ENCODE results near the gene SPAAR. TPM values are rescaled to one million over a fixed set of nuclear protein-coding genes. Genes with fewer than 3 reads are reported as not detected.

SPAAR gene
- total RNA-seq, 1 experiment from 2014 or later: not detected

DNA sequence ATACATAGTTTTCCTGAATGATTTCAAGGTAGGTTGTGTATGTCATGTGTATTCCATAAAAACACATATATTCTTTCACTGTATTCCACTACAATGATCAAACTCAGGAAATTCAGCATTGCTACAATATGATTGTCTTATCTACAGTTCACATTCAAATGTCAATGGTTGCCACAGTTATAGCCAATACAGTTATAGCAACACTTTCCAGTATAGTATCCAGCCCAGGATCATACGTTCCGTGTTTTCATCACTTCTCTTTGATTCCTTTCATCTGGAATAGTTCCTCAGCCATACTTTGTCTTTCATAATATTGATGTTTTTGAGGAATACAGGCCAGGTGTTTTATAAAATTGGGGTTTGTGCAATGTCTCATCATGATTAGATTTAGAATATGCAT is 39.2 kb downstream of the SPAAR start:
- DNase-seq (ENCODE audit: low read depth): no peak

DNA sequence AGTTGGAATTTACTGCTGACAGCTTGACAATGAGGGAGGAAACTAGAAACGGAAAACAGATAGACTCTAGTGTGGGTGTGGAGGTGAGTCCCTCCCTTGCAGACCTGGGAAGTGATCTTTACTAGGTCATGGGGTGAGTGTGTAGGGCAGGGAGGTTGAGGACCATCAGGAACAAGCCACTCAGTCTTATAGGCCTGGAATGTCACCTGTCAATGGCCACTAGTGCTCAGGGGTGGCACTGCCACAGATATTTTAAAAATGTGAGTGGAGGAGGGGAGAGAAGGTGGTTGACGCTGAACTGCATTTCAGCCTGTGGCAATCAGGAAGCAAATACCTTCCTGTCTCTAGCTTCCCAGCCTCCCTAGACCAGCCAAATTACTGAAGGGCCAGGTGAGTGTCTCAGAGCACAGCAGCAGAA is 39.6 kb downstream of the SPAAR start:
- DNase-seq (ENCODE audit: low read depth): no peak

DNA sequence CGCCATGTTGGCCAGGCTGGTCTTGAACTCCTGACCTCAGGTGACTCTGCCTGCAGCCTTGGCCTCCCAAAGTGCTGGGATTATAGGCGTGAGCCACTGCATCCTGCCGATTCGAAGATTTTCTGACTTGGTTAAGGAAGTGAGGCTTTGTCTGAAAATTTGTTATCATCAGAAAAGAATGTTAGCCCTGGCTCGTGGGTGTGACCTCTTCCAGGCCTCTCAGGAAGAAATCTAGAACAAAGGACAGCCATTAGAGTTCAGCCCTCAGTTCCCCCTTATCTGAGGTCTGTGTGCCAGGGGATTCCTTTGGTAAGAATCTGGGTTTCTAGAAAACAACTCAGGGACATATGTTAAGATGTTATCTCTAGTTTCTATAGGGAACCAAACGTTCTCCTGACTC is 42.4 kb downstream of the SPAAR start:
- DNase-seq (ENCODE audit: low read depth): peak; percentile 55

DNA sequence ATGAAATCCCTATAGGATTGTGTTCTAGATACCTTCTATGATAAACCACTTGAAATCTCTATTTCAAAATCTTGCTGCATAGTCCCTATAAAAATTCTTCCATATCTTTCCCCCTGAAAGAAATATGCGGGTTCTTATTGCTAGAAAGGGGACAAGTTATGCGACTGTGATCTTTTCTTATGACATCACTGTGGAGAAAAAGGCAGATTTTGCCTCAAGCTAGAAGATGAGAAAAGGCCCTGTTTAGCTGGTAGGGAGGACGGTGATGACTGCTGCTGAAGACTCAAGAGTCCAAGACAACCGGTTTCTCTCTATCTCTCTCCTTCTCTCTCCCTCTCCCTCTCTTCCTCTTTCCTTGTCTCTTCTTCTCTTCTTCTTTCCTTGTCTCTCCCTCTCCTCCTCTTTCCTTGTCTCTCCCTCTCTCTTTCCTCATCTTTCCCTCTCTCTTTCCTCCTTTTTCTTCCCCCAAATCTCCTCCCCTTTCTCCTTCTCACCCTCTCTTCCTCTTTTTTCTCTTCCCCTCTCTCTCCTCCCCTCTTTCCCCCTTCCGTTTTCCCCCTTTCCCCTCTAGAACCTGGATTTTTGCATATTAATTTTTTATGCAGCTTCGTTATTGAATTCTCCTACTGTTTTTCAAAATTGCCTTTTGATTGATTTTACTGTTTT is 43.4 kb downstream of the SPAAR start:
- DNase-seq (ENCODE audit: low read depth): no peak

DNA sequence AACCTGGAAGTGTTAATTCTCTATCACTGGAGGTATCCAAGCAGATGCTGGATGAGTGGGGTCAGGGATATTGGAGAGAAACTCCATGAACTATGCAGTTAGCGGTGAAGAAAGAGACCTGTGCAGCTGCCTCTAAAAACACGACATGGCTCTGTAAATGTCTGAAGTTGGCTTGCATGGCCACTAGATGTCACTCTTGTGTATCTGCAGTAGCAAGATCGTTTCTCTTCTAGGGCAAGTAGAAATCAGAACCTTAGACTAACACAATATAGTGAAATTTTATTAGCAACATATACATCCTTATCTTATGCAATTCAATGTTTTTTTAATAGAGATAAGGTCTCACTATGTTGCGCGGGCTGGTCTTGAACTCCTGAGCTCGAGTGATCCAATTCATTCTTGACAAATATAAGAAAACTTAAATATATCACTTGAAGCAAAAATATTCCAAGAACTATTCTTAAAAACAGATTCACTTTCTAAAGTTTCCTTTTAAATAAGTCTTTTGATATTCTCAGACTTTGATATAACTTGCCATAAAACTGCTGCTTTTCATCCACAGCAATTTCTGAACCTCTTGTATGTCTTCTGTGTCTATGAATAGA is 45.8 kb downstream of the SPAAR start:
- peak; percentile 74 for DNase-seq (ENCODE audit: low read depth)

DNA sequence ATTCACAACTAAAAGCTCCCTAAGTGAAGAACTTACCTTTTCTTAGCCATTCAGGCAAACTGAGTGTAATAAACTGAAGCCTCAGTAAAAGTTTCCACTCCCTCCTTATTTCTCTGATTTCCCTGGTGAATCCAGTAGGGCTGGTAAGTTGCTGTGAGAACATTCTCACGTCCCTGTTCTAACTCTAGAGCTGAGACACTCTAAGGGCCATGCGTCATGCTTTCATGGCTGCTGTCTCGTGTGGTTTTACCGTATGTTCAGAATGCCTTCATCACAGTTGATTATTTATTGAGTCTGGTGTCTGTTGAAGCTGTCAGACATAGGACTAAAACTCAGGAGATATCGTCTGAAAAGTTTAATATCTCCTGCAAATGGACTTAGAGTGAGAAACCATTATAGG is 47.4 kb downstream of the SPAAR start:
- DNase-seq (ENCODE audit: low read depth): no peak

DNA sequence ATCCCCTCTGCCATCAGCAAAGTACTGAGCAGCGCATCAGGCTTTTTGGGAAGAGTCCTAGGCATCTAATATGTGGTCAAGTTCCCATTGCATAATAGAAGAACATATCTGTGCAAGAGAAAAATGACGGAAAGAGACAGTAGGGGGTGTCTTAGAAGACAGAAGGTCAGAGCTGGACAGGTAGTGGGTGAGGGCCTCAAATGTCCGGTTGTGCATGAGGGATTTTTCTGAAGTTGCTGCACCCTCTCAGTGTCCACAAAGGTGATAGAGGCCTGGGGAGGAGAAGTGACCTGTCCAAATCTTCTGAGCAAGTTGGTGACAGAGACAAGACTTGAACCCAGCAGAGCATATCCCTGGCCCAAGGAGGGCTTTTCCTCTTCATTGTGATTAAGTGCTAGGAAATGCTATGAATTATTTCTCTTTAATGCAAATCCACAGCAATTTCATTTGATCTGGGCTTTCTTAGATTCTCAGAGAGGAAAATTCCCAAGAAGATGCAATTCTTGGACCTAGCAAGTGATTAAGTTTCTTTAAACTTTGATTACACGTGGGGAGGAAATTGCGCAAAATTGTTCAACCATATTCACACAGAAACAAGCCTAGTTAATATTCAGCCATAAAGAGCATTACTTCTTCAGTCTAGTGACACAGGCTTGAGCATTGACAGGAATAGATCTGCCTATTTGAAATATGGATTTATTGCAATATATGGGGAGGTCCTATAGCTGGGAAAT is 49.0 kb downstream of the SPAAR start, which contains the start of gene OR2S2:
OR2S2 (minus strand) TSS at position 51 of the 734 bp plus-strand sequence. CDS start 56 bp downstream, outside the sequence.
- no peak for DNase-seq (ENCODE audit: low read depth)

DNA sequence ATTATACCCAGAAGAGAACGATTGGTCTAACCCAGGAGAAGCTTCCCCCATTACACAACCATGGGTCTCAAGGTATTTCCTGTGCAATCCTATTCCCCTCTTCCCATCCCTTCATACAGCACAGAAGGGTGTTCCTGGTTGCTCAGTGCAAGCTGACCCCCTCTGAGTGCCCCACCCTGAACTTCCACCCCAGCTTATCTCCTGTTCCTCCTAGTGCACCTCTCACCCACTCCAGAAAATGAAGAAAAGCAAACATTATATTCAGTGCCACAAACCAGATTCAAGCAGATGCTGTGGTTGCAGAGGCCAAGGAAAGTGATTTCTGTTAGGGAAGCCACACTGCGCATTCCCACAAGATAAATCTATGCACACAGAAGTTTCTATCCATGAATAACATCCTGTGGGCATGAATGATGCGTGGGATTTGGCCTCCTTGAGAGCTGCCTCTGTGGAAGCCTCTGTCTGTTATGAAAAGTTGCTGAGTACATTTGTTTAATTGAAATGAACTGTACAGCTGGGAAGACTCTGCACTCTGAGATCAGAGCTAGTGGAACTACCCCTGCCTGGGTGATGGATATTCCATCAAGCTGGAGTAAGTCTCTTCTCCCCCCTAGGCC is 50.9 kb downstream of the SPAAR start:
- DNase-seq (ENCODE audit: low read depth): peak; percentile 49

Other genes starting within 250 kb of the SPAAR start
- 2.9 and 4.2 TPM in 2 replicates for gene ARHGEF39, start 244.3 kb upstream of the SPAAR start, total RNA-seq (2014; rRNA removed; shearing (Covaris generic))
- 0.42 TPM in 1 of 2 replicates, not detected in the other for gene CA9, start 235.6 kb upstream of the SPAAR start, total RNA-seq (2014; rRNA removed; shearing (Covaris generic))
- 793 and 977 TPM in 2 replicates for gene TPM2, start 219.6 kb upstream of the SPAAR start, total RNA-seq (2014; rRNA removed; shearing (Covaris generic))
- 173 and 190 TPM in 2 replicates for gene TLN1, start 177.3 kb upstream of the SPAAR start, total RNA-seq (2014; rRNA removed; shearing (Covaris generic))
- 97.9 and 104 TPM in 2 replicates for gene CREB3, start 176.8 kb upstream of the SPAAR start, total RNA-seq (2014; rRNA removed; shearing (Covaris generic))
- gene GBA2, start 160.3 kb upstream of the SPAAR start, total RNA-seq (2014; rRNA removed; shearing (Covaris generic)): 23.6 and 24.8 TPM in 2 replicates
- 11.7 and 16.3 TPM in 2 replicates for gene RGP1, start 160.2 kb upstream of the SPAAR start, total RNA-seq (2014; rRNA removed; shearing (Covaris generic))
- gene MSMP, start 155.2 kb upstream of the SPAAR start, total RNA-seq (2014; rRNA removed; shearing (Covaris generic)): 0.21 and 0.51 TPM in 2 replicates
- gene NPR2, start 117.9 kb upstream of the SPAAR start, total RNA-seq (2014; rRNA removed; shearing (Covaris generic)): 2.1 and 3.4 TPM in 2 replicates
- 0.57 and 0.65 TPM in 2 replicates for gene SPAG8, start 97.2 kb upstream of the SPAAR start, total RNA-seq (2014; rRNA removed; shearing (Covaris generic))
- 72.7 and 94.8 TPM in 2 replicates for gene HINT2, start 94.4 kb upstream of the SPAAR start, total RNA-seq (2014; rRNA removed; shearing (Covaris generic))
- gene FAM221B, start 80.8 kb upstream of the SPAAR start, total RNA-seq (2014; rRNA removed; shearing (Covaris generic)): not detected in 2 replicates
- gene TMEM8B, start 80.3 kb upstream of the SPAAR start, total RNA-seq (2014; rRNA removed; shearing (Covaris generic)): 1.1 and 2.0 TPM in 2 replicates
- not detected in 2 replicates for gene OR13J1, start 39.1 kb upstream of the SPAAR start, total RNA-seq (2014; rRNA removed; shearing (Covaris generic))
- gene HRCT1, start 3.3 kb upstream of the SPAAR start, total RNA-seq (2014; rRNA removed; shearing (Covaris generic)): 1.8 and 3.5 TPM in 2 replicates
- not detected in 2 replicates for gene OR2S2, start 48.7 kb downstream of the SPAAR start, total RNA-seq (2014; rRNA removed; shearing (Covaris generic))
- 6.2 and 7.6 TPM in 2 replicates for gene RECK, start 127.4 kb downstream of the SPAAR start, total RNA-seq (2014; rRNA removed; shearing (Covaris generic))
- 27.8 and 29.9 TPM in 2 replicates for gene GLIPR2, start 227.2 kb downstream of the SPAAR start, total RNA-seq (2014; rRNA removed; shearing (Covaris generic))